ENCODE measurements around the gene NDUFS7. TPM values are rescaled to one million over a fixed set of nuclear protein-coding genes. Genes with fewer than 3 reads are reported as not detected.
A peak's percentile ranks its signal among the peaks of the same experiment; 100 is the strongest.
"Not testable (repeated sequence)": the region's sequence is repeated elsewhere in the genome, so short reads cannot be mapped to it uniquely, and the experiment has no call there.

NDUFS7 gene
- total and polyA plus RNA-seq, 7 donors: 177 to 423 (median 294) TPM

DNA sequence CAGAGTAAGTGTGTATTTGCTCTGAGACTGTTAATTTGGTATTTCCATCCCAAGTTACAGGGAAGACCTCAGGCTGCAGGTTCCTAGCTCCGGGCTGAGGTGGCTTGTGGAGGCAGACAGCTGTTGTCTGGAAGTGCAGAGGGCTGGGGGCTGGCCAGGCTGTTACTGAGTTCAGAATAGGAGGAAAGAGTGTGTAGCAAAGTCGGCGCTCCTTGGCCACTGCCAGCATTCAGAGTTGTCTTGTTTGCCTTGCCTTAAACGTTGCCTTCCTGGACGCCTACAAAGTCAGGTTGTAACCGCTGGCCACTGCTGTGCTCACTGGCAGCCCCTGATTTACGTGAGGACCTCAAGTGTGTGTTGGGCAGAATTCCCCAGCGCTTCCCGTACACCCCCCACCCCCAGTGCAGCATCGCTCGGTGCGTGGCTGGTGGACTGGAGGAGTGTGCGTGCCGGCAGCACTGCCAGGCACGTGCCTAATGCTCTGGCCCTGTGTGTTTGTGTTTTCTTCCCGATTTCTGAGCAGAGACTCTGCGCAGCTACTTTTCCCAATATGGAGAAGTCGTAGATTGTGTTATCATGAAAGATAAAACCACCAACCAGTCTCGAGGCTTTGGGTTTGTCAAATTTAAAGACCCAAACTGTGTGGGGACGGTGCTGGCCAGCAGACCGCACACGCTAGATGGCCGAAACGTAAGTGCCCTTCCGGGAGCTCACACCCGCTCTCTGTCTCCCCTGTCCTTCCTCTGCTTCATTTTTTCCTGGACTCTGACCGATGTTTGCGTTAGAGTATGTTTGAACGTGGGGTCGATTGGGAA is 34.2 kb downstream of the NDUFS7 start:
- ATAC-seq: no peak
- H3K4me1 ChIP-seq: peaks cover 58% of the 10 kb centered on the region
- no peak for DNase-seq
- no peaks in the 10 kb centered on the region for H3K9me3 ChIP-seq
- H3K27ac ChIP-seq: peak overlapping the region; percentile 85
- TF ChIP-seq, protein P1, sequence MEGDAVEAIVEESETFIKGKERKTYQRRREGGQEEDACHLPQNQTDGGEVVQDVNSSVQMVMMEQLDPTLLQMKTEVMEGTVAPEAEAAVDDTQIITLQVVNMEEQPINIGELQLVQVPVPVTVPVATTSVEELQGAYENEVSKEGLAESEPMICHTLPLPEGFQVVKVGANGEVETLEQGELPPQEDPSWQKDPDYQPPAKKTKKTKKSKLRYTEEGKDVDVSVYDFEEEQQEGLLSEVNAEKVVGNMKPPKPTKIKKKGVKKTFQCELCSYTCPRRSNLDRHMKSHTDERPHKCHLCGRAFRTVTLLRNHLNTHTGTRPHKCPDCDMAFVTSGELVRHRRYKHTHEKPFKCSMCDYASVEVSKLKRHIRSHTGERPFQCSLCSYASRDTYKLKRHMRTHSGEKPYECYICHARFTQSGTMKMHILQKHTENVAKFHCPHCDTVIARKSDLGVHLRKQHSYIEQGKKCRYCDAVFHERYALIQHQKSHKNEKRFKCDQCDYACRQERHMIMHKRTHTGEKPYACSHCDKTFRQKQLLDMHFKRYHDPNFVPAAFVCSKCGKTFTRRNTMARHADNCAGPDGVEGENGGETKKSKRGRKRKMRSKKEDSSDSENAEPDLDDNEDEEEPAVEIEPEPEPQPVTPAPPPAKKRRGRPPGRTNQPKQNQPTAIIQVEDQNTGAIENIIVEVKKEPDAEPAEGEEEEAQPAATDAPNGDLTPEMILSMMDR (IDR thresholded peaks at IDR 0.05): no peak
- intact Hi-C loops (cut with DNase I): loop anchor here in 1 of 2 donors (10.0 kb wide), 1 partner anchor 143 kb away; the partner anchor contains the start of gene FAM174C
- H3K36me3 ChIP-seq (ENCODE audit: insufficient read depth in 1 of 2, low read depth in 1 of 2): peaks cover 0 to 53% of the 10 kb centered on the region in 2 donors
- H3K4me3 ChIP-seq: no peak overlapping the region
- WGBS, 3 donors: 69 to 82% (median 71%) methylated on average over 30 of the region's 30 CpGs
- no peaks in the 10 kb centered on the region for H3K27me3 ChIP-seq (ENCODE audit: insufficient read depth in 3 of 3, low read length in 2 of 3)

DNA sequence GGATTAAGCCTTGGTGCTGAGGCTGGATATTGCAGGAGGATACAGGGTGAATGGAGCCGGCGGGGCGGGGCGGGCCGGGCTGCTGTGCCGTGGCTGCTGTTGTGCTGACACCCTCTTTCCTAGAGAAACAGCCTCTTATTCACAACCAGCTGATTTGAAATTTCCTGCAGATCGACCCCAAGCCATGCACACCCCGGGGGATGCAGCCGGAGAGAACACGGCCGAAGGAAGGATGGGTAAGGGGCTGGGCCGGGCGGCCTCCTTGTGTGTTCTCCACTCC is 34.7 kb downstream of the NDUFS7 start:
- Histone ChIP-seq H3K4me1 (peaks cover 53% of the 10 kb centered on the region), H3K4me3 (no peak overlapping the region), H3K27me3 (ENCODE audit: insufficient read depth in 3 of 3, low read length in 2 of 3) (no peaks in the 10 kb centered on the region), H3K36me3 (ENCODE audit: insufficient read depth in 1 of 2, low read depth in 1 of 2) (peaks cover 0 to 53% of the 10 kb centered on the region in 2 donors), H3K27ac (peak overlapping the region; percentile 85), H3K9me3 (no peaks in the 10 kb centered on the region)
- no peak for ATAC-seq
- TF ChIP-seq, protein P1 (IDR thresholded peaks at IDR 0.05): no peak
- WGBS, 3 donors: 84 to 94% (median 86%) methylated on average over 13 of the region's 13 CpGs
- no peak for DNase-seq
- intact Hi-C loops (cut with DNase I): loop anchor here in 1 of 2 donors (10.0 kb wide), 1 partner anchor 144 kb away; the partner anchor contains the start of gene FAM174C

DNA sequence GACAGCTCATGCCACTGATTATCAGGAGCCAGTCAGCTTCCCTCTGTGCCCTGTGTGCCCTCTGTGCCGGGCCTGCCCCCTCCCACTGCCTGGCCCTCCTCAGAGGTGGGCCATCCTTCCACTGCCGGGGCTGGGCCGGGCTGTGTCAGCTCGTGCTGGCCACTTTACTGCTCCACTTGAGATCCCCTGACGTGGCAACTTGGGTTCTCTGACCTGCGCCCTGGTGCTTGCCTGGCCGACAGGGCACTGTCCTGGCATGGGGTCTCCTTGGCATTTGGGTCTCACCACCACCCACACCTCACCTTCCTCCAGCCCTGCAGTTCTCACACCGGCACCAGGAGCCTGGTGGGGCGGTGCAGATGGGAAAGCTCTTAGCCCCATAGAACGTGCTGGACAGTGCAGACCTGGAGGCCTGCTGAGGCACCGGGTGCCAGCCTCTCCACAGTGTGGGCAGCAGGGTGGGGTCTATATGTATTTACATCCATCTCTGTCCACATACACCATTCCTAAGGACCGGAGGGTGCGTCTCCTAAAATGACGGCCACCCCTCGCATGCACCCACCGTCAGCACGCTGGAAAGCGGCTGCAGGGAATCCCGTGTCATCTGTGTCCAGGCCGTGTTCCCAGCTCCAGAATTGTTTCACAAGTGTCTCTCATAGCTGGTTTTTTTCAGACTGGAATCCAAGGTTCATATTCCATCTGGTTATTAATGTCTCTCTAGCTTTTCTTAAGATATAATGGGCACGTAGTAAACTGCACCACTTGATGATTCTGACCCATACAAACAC is 35.4 kb downstream of the NDUFS7 start:
- peaks cover 0 to 55% of the 10 kb centered on the region in 2 donors for H3K36me3 ChIP-seq (ENCODE audit: insufficient read depth in 1 of 2, low read depth in 1 of 2)
- intact Hi-C loops (cut with DNase I): loop anchor here in 1 of 2 donors (10.0 kb wide), 1 partner anchor 144 kb away; the partner anchor contains the start of gene FAM174C
- DNase-seq: no peak
- H3K27ac ChIP-seq: peak overlapping the region; percentile 85
- no peaks in the 10 kb centered on the region for H3K9me3 ChIP-seq
- H3K4me1 ChIP-seq: peaks cover 51% of the 10 kb centered on the region
- H3K27me3 ChIP-seq (ENCODE audit: insufficient read depth in 3 of 3, low read length in 2 of 3): no peaks in the 10 kb centered on the region
- peak in 2 of 4 donors; percentile 7 to 52 for ATAC-seq
- WGBS, 3 donors: 52 to 84% (median 53%) methylated on average over 20 to 21 of the region's 21 CpGs
- H3K4me3 ChIP-seq: no peak overlapping the region
- TF ChIP-seq, protein P1 (IDR thresholded peaks at IDR 0.05): no peak

DNA sequence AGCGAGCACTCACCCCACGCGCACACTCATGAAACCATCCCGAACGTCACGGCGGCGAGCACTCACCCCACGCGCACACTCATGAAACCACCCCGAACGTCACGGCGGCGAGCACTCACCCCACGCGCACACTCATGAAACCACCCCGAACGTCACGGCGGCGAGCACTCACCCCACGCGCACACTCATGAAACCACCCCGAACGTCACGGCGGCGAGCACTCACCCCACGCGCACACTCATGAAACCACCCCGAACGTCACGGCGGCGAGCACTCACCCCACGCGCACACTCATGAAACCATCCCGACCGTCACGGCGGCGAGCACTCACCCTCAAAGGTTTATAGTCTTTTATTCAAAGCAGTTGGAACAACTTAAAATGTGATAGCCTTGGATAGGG is 36.4 kb downstream of the NDUFS7 start:
- Histone ChIP-seq H3K4me1 (peaks cover 43% of the 10 kb centered on the region), H3K36me3 (ENCODE audit: insufficient read depth in 1 of 2, low read depth in 1 of 2) (peaks cover 0 to 60% of the 10 kb centered on the region in 2 donors)
- intact Hi-C loops (cut with DNase I); H3K4me3 ChIP-seq; H3K9me3 ChIP-seq; H3K27me3 ChIP-seq (ENCODE audit: insufficient read depth in 3 of 3, low read length in 2 of 3); H3K27ac ChIP-seq; ATAC-seq; DNase-seq: not testable (repeated sequence)
- WGBS, 3 donors: 93 to 95% (median 94%) methylated on average over 21 to 29 of the region's 43 CpGs

DNA sequence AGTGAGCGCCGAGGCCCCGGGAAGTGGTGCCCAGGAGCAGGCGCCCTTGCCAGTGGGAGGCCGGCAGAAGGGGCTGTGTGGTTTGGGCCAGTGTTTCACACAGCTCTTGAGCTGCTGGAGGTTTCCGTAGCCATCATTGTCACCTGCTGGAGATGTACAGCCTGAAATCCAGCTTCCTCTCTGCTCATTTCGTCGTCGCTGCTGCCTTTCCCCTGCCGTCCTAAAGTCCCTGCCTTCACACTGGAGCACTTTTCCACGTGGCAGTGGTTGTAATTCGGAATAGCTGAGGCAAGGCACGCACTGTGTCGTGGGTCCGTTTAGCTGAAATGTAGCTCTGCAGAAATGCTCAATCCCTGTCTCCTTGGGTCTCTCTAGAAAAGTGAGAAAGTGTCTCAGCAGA is 36.9 kb downstream of the NDUFS7 start:
- H3K9me3 ChIP-seq: no peaks in the 10 kb centered on the region
- ATAC-seq (no peak), DNase-seq (no peak)
- 82 to 88% (median 87%) methylated on average over 15 of the region's 15 CpGs for WGBS, 3 donors
- no peak overlapping the region for H3K4me3 ChIP-seq
- peaks cover 40% of the 10 kb centered on the region for H3K4me1 ChIP-seq
- H3K36me3 ChIP-seq (ENCODE audit: insufficient read depth in 1 of 2, low read depth in 1 of 2): peaks cover 0 to 65% of the 10 kb centered on the region in 2 donors
- no peaks in the 10 kb centered on the region for H3K27me3 ChIP-seq (ENCODE audit: insufficient read depth in 3 of 3, low read length in 2 of 3)
- intact Hi-C loops (cut with DNase I): no loop called here
- H3K27ac ChIP-seq: no peak overlapping the region
- TF ChIP-seq, protein P1 (IDR thresholded peaks at IDR 0.05): no peak

Data from psoas muscle (tissue), 8 donors.